Activated T-cell treated with anti-CD3 and anti-CD28 coated beads, Interleukin-2, amount 50 U/mL, for 72 hours (primary cell): ENCODE results near the gene AMDHD2. TPM values are rescaled to one million over a fixed set of nuclear protein-coding genes. Genes with fewer than 3 reads are reported as not detected.

Source experiments
- ATAC-seq, 2 donors: fragments of 150-1000 bp; cut with Tn5 transposase; replicated peaks in 1 of 2; 2 replicates each; pipeline ENCODE4 v1.10.0; 2021; ENCODE audit warnings: moderate library complexity in 2 of 2, mild to moderate bottlenecking in 1 of 2
- DNase-seq, 2 donors: peaks; one replicate each; pipeline ENCODE4 v3.0.0; 2021 to 2022; ENCODE audit warnings: mixed read lengths in 1 of 2
- H3K27ac Mint-ChIP-seq: one replicate; pipeline ENCODE4 v1.8.0; 2022; ENCODE audit warnings: mild to moderate bottlenecking, moderate library complexity, mixed read lengths
- H3K27me3 Mint-ChIP-seq: one replicate; pipeline ENCODE4 v1.8.0; 2022; ENCODE audit warnings: low read depth, mixed read lengths
- H3K36me3 Mint-ChIP-seq, 2 donors: one replicate each; pipeline ENCODE4 v1.8.0; 2022; ENCODE audit warnings: mixed read lengths in 2 of 2, mild to moderate bottlenecking in 1 of 2; ENCODE audit not compliant: insufficient read depth in 2 of 2
- H3K4me1 Mint-ChIP-seq: one replicate; pipeline ENCODE4 v1.8.0; 2022; ENCODE audit warnings: low read depth, mixed read lengths
- H3K4me3 Mint-ChIP-seq, 2 donors: one replicate each; pipeline ENCODE4 v1.8.0; 2022; ENCODE audit warnings: mild to moderate bottlenecking in 2 of 2, mixed read lengths in 2 of 2, moderate library complexity in 2 of 2
- H3K9me3 Mint-ChIP-seq, 2 donors: one replicate each; pipeline ENCODE4 v1.8.0; 2022; ENCODE audit warnings: mixed read lengths in 2 of 2
- total RNA-seq, 2 donors: library from RNA; stranded (reverse); gene quantifications; one replicate each; pipeline ENCODE4 v1.2.3, GENCODE V29; 2022

AMDHD2 gene, protein sequence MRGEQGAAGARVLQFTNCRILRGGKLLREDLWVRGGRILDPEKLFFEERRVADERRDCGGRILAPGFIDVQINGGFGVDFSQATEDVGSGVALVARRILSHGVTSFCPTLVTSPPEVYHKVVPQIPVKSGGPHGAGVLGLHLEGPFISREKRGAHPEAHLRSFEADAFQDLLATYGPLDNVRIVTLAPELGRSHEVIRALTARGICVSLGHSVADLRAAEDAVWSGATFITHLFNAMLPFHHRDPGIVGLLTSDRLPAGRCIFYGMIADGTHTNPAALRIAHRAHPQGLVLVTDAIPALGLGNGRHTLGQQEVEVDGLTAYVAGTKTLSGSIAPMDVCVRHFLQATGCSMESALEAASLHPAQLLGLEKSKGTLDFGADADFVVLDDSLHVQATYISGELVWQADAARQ
- 10 to 100 TPM; 28.2 to 33.8 TPM for total RNA-seq

DNA sequence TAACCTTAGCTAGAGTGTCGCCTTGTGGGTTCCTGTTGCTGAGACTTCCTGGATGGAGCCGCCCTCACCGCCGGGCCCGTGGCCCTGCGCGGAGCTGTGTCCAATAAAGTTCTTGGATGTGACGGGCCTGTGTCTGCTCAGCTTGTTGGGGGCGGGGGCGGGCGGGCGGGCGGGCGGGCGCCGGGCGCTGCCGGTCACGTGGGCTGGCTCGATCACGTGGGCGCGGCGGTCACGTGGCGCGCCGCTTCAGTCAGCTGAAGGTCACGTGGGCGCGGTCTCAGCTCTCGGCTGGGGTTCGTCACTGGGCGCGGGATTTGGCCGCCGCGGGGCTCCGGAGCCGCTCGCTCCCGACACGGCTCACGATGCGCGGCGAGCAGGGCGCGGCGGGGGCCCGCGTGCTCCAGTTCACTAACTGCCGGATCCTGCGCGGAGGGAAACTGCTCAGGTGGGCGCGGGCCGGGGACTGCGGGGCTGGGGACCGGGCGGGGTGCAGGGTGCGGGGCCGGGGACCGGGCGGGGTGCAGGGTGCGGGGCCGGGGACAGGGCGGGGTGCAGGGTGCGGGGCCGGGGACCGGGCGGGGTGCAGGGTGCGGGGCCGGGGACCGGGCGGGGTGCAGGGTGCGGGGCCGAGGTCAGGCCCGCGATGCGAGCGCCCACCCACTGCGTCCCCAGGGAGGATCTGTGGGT is at the start of gene AMDHD2:
TSS of gene AMDHD2 (plus strand) at position 275 of the 687 bp plus-strand sequence. CDS start at position 363, 88 bp downstream.
- peak; percentile 92 to 94 for DNase-seq
- peaks cover 2 to 8% of the 10 kb centered on the region in 2 donors for H3K36me3 Mint-ChIP-seq
- peaks cover 58% of the 10 kb centered on the region for H3K4me1 Mint-ChIP-seq
- ATAC-seq: peak; percentile 78 to 80
- peak within 1 kb of the TSS; percentile 89 for H3K27ac Mint-ChIP-seq
- H3K4me3 Mint-ChIP-seq: peak within 1 kb of the TSS; percentile 82 to 93
- H3K9me3 Mint-ChIP-seq: no peaks in the 10 kb centered on the region
- H3K27me3 Mint-ChIP-seq: no peaks in the 10 kb centered on the region

DNA sequence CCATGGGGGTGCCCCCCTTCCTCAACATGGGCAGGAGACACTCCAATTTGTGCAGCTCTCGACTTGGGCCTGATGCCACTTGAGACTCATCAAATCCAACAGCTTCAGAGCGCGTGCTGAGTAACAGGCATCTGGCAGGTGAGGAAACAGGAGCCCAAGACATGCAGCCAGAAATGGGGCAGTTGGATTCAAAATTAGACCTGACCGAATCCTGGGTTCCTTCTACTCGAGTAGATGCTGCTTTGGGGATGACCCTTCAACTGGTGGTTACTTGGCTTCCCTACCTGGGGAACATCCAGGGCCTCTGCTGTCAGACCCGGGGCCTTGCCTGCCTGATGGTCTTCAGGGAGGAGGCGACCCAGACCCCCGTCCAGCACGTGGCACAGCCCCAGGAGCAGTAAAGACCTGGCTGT is 49.6 kb upstream of the AMDHD2 start:
- Mint-ChIP-seq H3K4me3 (peak overlapping the region in 1 of 2 donors; percentile 22), H3K9me3 (no peaks in the 10 kb centered on the region), H3K36me3 (no peaks in the 10 kb centered on the region), H3K27ac (no peak overlapping the region), H3K27me3 (peaks cover 26% of the 10 kb centered on the region), H3K4me1 (peaks cover 12% of the 10 kb centered on the region)
- no peak for DNase-seq
- ATAC-seq: no peak

GRCh38 chr16:2471016-2471652 is 49.0 kb upstream of the AMDHD2 start, which contains the start of gene NTN3:
NTN3 (plus strand) TSS chr16:2471297; CDS start chr16:2471702, 405 bp downstream.
- H3K9me3 Mint-ChIP-seq: no peaks in the 10 kb centered on the region
- H3K27ac Mint-ChIP-seq: no peak within 1 kb of the TSS
- ATAC-seq (no peak), DNase-seq (peak in 1 of 2 donors; percentile 32)
- H3K4me3 Mint-ChIP-seq: peak within 1 kb of the TSS; percentile 29 to 62
- H3K27me3 Mint-ChIP-seq: peaks cover 26% of the 10 kb centered on the region
- H3K4me1 Mint-ChIP-seq: peaks cover 15% of the 10 kb centered on the region
- no peaks in the 10 kb centered on the region for H3K36me3 Mint-ChIP-seq

DNA sequence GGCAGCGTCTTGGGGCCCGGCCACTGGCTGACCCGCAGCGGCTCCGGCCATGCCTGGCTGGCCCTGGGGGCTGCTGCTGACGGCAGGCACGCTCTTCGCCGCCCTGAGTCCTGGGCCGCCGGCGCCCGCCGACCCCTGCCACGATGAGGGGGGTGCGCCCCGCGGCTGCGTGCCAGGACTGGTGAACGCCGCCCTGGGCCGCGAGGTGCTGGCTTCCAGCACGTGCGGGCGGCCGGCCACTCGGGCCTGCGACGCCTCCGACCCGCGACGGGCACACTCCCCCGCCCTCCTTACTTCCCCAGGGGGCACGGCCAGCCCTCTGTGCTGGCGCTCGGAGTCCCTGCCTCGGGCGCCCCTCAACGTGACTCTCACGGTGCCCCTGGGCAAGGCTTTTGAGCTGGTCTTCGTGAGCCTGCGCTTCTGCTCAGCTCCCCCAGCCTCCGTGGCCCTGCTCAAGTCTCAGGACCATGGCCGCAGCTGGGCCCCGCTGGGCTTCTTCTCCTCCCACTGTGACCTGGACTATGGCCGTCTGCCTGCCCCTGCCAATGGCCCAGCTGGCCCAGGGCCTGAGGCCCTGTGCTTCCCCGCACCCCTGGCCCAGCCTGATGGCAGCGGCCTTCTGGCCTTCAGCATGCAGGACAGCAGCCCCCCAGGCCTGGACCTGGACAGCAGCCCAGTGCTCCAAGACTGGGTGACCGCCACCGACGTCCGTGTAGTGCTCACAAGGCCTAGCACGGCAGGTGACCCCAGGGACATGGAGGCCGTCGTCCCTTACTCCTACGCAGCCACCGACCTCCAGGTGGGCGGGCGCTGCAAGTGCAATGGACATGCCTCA is 48.3 kb upstream of the AMDHD2 start:
- Mint-ChIP-seq H3K4me3 (peak overlapping the region; percentile 29 to 62), H3K27ac (no peak overlapping the region), H3K27me3 (peaks cover 26% of the 10 kb centered on the region), H3K9me3 (no peaks in the 10 kb centered on the region), H3K36me3 (no peaks in the 10 kb centered on the region), H3K4me1 (peaks cover 22% of the 10 kb centered on the region)
- DNase-seq (no peak), ATAC-seq (no peak)

- no peak for DNase-seq
- Mint-ChIP-seq H3K27me3 (peaks cover 26% of the 10 kb centered on the region), H3K4me3 (peak overlapping the region in 1 of 2 donors; percentile 71)
Measured at GRCh38 chr16:2472488-2472864, 47.7 kb upstream of the AMDHD2 start.

GRCh38 chr16:2472885-2473445 is 47.2 kb upstream of the AMDHD2 start:
- ATAC-seq (no peak), DNase-seq (no peak)
- H3K27ac Mint-ChIP-seq: no peak overlapping the region
- H3K9me3 Mint-ChIP-seq: no peaks in the 10 kb centered on the region
- H3K4me1 Mint-ChIP-seq: peaks cover 21% of the 10 kb centered on the region
- H3K27me3 Mint-ChIP-seq: peaks cover 26% of the 10 kb centered on the region
- H3K36me3 Mint-ChIP-seq: no peaks in the 10 kb centered on the region
- peak overlapping the region; percentile 64 to 71 for H3K4me3 Mint-ChIP-seq

More at GRCh38 chr16:2472488-2472864, 47.7 kb upstream of the AMDHD2 start:
- Mint-ChIP-seq H3K36me3 (no peaks in the 10 kb centered on the region), H3K9me3 (no peaks in the 10 kb centered on the region), H3K4me1 (peaks cover 21% of the 10 kb centered on the region), H3K27ac (no peak overlapping the region)
- no peak for ATAC-seq

GRCh38 chr16:2473446-2473926 is 46.7 kb upstream of the AMDHD2 start:
- ATAC-seq (peak; percentile 2 to 3), DNase-seq (peak in 1 of 2 donors; percentile 32)
- Mint-ChIP-seq H3K27me3 (peaks cover 22% of the 10 kb centered on the region), H3K27ac (no peak overlapping the region), H3K4me1 (peaks cover 21% of the 10 kb centered on the region), H3K36me3 (no peaks in the 10 kb centered on the region), H3K4me3 (peak overlapping the region; percentile 64 to 71), H3K9me3 (no peaks in the 10 kb centered on the region)

DNA sequence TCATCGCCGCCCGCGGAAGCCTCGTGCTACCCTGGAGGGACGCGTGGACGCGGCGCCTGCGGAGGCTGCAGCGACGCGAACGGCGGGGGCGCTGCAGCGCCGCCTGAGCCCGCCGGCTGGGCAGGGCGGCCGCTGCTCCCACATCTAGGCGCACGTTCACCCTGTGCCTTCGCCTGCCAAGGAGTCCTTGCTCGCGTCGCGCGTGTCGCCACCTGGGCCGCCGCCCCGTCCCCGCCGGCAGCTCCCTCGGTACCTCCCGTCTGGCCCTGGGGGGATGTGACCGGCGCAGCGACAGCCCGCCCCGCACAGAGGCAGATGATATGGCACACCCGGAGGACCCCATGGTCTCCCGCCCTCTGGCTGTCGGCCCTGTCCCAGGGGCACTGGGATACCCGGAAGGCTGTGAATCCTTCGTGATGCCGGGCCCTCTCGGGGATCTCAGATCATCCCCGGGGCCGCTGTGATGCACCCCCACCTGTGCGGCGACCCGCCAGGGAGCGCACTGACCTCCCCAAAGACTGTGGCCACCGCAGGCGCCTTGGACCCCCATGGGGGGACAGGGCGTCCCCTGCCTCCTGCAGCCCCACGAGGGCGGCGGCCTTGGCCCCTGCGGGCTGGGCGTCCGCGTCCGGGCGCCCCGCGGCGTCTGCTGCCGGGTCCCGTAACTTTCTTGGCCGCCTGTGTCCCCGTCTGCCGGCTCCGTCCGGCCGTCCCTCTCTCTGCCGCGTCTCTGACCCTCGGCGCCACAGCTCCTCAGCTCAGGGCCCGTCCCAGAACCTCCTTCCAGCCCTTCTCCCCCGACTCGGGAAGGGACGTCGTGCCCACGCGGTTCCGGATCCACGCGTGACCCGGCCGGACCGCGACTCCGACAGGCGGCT is 45.9 kb upstream of the AMDHD2 start:
- H3K36me3 Mint-ChIP-seq: no peaks in the 10 kb centered on the region
- peaks cover 21% of the 10 kb centered on the region for H3K4me1 Mint-ChIP-seq
- DNase-seq (peak; percentile 63 to 69), ATAC-seq (peak; percentile 65 to 74)
- no peak overlapping the region for H3K27ac Mint-ChIP-seq
- peaks cover 19% of the 10 kb centered on the region for H3K27me3 Mint-ChIP-seq
- peak overlapping the region; percentile 82 to 84 for H3K4me3 Mint-ChIP-seq
- H3K9me3 Mint-ChIP-seq: no peaks in the 10 kb centered on the region

DNA sequence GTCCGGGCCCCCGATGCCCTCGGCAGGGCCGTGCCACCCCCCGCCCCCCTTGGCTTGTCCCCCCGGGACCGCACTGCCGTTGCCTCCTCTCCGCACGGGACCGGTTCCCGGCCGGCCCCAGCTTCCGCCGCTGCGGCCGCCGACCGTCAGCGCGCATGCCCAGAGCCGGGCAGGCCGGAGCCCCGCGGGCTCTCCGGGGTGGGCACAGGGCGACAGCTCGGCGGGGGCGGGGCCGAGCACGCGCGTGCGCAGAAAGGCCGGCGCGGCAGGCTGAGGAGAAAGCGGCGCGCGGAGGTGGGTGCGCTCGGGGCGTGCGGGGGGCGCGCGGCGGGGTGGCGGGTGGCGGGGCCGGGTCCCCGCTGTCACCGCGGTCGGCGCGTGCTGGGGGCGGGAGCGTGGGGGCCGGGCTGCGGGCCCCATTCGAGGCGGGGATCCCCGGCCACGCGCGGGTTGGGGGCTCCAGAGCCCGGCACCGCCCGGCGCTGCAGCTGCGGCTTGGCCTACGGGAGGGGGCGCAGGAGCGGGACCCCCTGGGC is 45.2 kb upstream of the AMDHD2 start, which contains the start of gene TBC1D24:
TSS of gene TBC1D24 (plus strand) at position 251 of the 536 bp plus-strand sequence. CDS start 21,022 bp downstream, outside the sequence.
- Mint-ChIP-seq H3K9me3 (no peaks in the 10 kb centered on the region), H3K4me3 (peak within 1 kb of the TSS; percentile 82 to 84), H3K4me1 (peaks cover 21% of the 10 kb centered on the region), H3K27me3 (peaks cover 14% of the 10 kb centered on the region), H3K27ac (no peak within 1 kb of the TSS), H3K36me3 (no peaks in the 10 kb centered on the region)
- ATAC-seq (peak; percentile 73 to 77), DNase-seq (peak; percentile 88 to 93)

DNA sequence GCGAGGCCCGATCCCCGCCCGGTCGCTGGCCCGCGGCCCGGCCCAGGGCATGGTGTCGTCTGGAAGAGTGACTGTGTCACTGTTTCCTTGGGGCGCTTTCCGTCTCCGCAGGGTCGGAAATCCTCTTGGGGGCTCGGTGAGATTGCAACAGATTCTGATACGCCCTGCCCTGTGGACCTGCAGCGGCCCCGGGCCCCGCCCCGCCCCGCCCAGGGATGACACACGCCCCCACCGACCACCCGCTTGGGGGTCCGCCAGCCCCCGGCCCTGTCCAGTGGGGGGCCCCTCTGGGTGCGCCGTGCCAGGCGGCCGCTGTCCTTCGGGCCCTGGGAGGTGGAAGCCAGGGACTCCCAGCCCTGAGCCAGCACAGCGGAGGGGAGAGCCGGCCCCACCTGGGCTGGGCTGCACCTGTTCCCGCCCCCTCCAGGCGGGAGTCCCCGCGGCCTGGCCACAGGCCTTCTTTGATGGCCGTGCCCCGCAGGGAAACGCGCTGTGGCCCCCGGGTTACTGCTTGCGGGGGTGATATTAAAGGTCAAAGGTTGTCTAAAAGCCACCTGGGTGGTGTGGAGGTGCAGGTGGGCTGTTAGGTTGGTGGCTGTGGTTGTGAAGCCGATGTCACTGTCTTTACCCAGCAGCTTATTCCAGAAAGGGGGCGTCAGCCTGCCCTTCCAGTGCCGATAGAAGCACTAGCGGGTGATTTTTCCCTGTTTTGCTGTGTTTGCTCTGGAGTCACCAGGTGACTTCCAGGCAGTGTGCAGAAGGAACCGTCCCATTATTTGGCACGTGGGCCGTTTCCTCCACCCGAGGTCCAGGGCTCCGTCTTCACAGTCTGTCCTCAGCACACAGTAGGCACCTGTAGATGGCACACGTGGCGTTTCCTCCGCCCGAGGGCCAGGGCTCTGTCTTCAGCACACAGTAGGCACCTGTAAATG is 44.5 kb upstream of the AMDHD2 start:
- H3K9me3 Mint-ChIP-seq: no peaks in the 10 kb centered on the region
- peak; percentile 35 to 39 for DNase-seq
- peaks cover 7% of the 10 kb centered on the region for H3K27me3 Mint-ChIP-seq

More for the DNA sequence above, 44.5 kb upstream of the AMDHD2 start:
- no peak overlapping the region for H3K27ac Mint-ChIP-seq
- ATAC-seq: peak; percentile 39 to 44
- H3K36me3 Mint-ChIP-seq: no peaks in the 10 kb centered on the region
- H3K4me3 Mint-ChIP-seq: peak overlapping the region; percentile 70
- peaks cover 21% of the 10 kb centered on the region for H3K4me1 Mint-ChIP-seq
